ENCODE measurements around the gene CAPS2.

DNA sequence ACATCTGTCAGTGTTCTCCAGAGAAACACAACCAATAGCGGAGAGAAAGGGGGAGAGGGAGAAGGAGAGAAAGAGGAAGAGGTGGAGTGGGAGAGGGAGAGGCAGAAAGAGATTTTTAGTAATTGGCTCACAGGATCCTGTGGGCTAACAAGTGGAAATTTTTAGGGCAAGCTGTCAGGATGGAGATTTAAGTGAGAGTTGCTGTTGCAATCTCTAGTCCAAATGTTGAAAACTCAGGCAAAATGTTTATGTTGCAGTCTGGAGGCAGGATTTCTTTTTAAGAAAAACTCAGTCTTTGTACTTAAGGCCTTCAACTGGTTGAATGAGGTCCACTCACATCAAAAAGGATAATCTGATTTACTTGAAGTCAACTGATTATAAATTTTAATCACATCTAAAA is 48.2 kb upstream of the CAPS2 start:
- TF ChIP-seq POLR2A (IDR thresholded peaks at IDR 0.05) = no peak
- TF ChIP-seq, protein P1, sequence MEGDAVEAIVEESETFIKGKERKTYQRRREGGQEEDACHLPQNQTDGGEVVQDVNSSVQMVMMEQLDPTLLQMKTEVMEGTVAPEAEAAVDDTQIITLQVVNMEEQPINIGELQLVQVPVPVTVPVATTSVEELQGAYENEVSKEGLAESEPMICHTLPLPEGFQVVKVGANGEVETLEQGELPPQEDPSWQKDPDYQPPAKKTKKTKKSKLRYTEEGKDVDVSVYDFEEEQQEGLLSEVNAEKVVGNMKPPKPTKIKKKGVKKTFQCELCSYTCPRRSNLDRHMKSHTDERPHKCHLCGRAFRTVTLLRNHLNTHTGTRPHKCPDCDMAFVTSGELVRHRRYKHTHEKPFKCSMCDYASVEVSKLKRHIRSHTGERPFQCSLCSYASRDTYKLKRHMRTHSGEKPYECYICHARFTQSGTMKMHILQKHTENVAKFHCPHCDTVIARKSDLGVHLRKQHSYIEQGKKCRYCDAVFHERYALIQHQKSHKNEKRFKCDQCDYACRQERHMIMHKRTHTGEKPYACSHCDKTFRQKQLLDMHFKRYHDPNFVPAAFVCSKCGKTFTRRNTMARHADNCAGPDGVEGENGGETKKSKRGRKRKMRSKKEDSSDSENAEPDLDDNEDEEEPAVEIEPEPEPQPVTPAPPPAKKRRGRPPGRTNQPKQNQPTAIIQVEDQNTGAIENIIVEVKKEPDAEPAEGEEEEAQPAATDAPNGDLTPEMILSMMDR (IDR thresholded peaks at IDR 0.05) = no peak
